NCI-H1092 treated with DMSO at 0.1 percent for 48 hours (cell line): Measurements from ENCODE around the gene MROH7.
"Not testable (repeated sequence)": the region's sequence is repeated elsewhere in the genome, so short reads cannot be mapped to it uniquely, and the experiment has no call there.

ENCODE experiments used
- DNase-seq: peaks from one replicate; lab custom pipeline; 2025; lab: John Stamatoyannopoulos, UW

The MROH7 gene

GRCh38 chr1:54610048-54610447 is 31.5 kb upstream of the MROH7 start:
- no peak for DNase-seq

DNA sequence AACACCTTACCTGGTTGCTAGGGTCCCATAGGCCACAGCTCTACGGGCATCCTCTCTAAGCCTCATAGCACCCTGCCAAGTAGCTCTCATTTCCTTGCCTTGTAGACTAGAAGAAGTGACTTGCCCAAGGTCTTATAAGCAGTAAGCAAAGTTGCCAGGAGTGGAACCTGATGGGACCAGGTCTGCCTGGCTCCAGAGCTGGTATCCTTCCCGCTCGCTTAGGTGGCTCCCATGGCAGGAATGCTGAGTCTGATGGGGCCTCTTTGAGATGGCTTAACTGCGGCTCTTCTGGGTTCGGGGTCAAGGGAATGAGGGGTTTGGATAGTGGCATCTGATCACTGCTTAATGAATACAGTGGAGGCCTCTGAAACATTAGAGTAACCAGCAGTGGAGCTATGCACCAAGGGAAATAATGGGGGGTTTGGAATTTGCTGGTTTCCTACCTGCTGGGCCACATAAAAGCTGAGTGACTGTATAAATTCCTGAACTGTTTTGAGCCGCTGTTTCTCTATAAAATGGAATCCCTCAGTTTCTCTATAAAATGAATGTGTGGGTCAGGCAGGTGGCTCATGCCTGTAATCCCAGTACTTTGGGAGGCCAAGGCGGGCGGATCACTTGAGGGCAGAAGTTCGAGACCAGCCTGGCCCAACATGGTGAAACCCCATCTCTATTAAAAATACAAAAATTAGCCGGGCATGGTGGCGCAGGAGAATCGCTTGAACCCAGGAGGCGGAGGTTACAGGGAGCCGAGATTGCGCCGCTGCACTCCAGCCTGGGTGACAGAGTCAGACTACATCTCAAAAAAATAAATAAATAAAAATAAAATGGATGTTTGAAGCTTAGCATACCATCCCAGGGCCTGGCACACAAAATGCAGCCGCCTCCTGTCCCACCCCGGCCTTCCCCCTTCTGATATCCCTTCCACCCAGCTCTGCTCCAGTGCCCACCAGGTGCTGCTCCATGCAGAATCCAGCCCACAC is 30.7 kb upstream of the MROH7 start:
- DNase-seq: no peak

DNA sequence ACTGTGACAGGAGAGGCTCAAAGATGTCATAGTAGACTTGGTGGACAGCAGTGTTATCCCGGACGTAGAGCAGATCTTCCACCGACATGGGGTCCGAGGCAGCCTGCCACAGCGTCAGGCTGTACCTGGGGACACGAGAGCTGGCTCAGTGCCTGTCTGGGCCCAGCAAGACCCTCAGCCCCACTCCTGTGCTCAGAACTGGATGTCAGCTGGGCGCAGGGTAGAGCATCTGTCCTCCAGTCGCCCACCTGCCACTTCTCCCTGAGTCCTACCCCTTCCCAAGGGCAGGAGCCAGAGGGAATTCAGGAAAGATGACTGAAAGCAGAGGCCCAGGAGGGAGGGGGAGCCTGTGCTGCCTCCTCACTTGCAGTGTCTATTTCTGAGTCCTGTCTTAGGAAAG is 30.0 kb upstream of the MROH7 start:
- no peak for DNase-seq

- no peak for DNase-seq
Observed at GRCh38 chr1:54614024-54614423, 27.6 kb upstream of the MROH7 start.

GRCh38 chr1:54614563-54614962 is 27.0 kb upstream of the MROH7 start:
- no peak for DNase-seq

DNA sequence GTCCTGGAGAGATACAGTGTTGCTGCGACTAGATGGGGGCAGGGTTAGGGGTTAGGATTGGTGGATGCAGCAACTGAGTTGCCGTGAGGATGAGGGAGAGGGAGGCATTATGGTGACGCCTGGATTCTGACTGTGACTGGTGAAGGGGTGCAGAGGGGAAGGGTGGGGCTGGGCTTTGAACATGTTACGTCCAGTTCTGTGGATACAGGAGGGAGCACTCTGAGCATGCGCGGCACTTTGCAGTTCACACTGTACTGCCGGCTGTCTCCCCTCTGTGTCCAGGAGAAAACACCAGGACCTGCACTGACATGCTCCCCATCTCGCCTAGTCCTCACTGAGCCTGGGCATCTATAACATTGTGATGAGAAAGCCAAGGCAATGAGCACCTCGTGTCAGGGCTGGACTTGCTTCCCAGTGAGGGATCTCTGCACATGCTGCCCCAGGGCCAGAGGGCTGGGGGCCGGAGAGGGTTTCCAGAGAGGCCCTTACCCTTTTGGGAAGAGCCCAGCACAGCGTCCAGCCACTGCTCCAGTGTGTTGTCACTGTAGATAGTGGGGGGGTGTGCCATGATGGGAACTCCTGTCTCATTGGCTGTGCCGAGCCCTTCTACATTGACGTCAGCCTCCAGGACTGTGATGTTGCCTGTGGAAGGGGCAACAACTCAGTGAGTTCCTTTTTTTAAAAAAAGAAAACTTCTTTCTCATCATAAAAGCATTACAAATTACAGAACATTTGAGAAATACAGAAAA is 25.9 kb upstream of the MROH7 start:
- DNase-seq: no peak

- no peak for DNase-seq
Observed at GRCh38 chr1:54619749-54620148, 21.8 kb upstream of the MROH7 start.

DNA sequence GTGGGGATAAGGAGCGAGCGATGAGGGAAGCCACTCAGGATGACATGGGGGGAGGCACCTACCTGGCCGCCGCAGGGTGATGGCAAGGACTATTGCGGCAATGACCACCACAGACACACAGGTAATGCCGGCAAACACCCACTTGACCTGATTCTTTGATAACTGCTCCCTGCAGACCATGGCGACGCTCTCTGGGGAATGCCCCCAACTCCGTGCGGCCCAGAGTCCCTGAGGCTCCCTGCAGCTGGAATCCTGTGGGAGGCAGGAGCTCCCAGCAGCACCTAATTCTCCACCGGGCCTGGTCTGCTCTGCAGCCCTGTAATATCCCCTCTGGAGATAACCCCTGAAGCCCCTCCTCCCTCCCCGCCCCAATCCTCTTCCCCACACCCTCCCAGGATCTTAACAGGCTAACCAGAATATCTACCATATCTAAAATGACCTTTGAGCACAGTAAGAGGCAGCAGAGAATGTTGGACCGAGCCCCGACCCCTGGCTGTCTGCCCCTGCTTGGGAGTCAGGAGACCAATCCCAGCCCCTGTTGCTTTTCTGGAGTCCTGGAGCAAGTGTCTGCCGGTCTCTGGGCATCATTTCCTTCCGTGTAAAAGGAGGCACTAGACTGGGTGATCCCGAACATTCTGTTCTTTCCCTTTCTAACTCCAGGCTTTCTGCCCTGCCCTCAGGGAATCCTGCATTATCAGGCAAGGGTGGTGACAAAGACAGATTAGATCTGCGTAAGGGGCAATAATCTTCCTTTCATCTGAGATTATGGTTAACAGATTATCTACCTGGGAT is 18.2 kb upstream of the MROH7 start, which contains the start of gene FAM151A:
TSS of gene FAM151A (minus strand) at position 310 of the 792 bp plus-strand sequence. CDS start at position 180, 130 bp downstream.
- no peak for DNase-seq

GRCh38 chr1:54624466-54625464 is 16.8 kb upstream of the MROH7 start:
- no peak for DNase-seq

- no peak for DNase-seq
Observed at GRCh38 chr1:54627196-54627595, 14.4 kb upstream of the MROH7 start.

- DNase-seq: not testable (repeated sequence)
Observed at GRCh38 chr1:54635804-54636203, 5.8 kb upstream of the MROH7 start.

GRCh38 chr1:54636461-54637446 is 4.8 kb upstream of the MROH7 start:
- not testable (repeated sequence) for DNase-seq

DNA sequence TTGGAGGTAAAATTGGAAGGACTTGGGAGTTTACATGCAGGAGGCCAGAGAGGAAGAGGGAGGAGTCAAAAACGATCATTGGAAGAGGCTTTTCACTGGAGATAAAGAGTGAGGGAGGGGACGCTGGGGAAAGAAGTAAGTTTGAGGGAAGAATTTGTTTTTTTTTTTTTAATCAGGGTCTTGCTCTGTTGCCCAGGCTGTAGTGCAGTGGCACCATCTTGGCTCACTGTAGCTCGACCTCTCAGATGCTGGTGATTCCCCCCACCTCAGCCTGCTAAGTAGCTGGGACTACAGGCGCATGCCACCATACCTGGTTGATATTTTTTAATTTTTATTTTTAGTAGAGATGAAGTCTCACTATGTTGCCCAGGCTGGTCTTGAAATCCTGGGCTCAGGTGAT is 1.2 kb upstream of the MROH7 start:
- DNase-seq: no peak

- DNase-seq: no peak
Observed at GRCh38 chr1:54643736-54644135, 2.1 kb downstream of the MROH7 start.

DNA sequence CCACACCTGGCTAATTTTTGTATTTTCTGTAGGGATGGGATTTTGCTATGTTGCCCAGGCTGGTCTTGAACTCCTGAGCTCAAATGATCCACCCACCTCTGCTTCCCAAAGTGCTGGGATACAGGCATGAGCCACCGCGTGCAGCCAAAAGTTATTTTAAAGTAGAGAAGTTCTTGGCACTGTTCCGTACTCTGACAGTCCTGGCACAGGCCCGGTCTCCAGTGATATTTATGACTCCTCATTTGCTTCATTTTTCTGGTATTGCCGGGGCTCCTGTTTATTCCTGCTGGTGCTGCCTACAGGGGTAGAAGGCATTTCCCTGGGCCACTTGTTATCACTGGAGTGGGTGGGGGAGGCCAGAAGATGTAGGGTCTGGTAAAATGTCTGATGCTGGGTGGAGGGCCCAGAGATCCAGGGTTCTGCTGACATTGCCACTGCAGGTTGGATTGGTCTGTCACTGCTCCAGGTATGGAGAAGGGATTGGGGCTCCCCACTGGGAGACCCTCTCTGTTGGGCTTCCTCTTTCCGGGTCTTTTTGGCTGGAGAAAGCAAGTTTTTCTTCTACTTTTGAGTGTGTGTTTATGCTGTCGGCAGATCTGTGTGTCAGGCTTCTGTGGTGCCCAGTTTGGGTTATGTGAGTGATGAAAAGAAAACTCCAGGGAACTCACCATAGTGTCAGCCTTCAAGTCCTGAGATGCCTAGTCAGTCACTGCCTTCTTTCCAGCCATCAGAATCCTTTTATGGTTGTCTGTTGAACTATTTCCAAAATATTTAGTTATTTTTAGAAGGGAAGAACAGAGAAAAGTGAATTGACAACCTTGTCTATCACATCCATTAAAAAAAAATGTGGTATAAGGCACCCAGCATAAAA is 4.5 kb downstream of the MROH7 start:
- DNase-seq: no peak

DNA sequence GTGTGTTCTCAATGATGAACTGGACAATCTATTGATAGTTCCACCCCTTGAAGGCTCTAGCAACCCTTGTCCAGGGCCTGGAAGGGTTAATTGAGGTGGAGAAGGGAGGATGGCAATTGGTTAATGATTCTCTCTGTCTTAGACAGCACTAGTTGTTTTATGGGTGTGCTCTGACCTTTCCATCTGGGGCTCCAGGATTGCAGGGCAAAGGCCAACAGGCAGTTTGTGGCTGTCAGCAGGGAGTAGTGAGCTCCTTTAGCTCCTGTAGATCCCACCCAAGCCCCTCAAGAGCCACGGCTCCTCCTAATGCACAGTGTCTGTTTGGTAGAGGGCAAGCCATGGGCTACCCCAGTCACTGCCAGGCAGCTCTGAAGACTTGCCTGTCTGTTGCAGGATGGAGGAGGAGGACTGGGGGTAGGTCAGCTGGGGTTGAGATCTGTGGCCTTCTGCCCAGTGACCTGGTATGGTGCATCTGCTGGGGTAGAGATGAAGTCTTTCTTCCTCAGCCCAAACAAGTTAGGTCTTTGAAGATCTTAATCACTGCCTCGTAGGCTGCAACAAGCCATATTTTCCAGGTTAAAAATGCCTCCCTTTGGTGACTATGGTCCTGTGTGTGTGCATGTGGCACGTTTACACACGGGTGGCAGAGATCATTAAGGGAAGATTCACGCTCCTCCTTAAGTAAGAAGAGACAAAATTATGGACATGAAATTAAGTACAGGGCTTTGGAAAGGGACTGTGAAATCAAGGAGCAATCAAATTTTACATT is 7.7 kb downstream of the MROH7 start:
- no peak for DNase-seq

GRCh38 chr1:54649921-54650320 is 8.3 kb downstream of the MROH7 start:
- DNase-seq: no peak

DNA sequence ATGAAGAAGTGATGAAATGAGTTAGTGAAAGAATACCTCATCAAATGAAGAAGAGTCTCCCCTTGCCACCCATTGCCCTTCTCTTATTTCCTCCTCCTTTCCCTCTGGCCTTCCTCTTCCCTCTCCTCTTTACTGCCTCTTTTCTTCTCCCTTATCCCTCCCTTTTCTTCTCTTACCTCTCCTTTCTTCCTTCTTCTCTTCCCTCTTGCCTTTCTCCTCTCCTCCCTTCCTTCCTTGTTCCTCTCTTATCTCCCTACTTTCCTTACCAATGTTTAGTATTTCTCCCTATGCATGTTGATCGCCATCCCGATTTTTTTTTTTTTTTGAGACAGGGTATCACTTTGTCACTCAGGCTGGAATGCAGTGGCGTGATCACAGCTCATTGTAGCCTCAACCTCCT is 8.8 kb downstream of the MROH7 start:
- DNase-seq: no peak
